Tibial nerve (tissue), 4 donors: ENCODE measurements around the gene GIMAP2. TPM values are rescaled to one million over a fixed set of nuclear protein-coding genes. Genes with fewer than 3 reads are reported as not detected.

ENCODE experiments used
- DNase-seq, 2 donors: peaks; one replicate each; pipeline ENCODE4 v3.0.0-alpha.2; 2019; ENCODE audit warnings: low spot score in 2 of 2
- H3K27ac ChIP-seq, 4 donors: fragments of 200-600 bp; sonication (generic) in 3 of 4; one replicate each; pipeline ENCODE4 v1.5.1; 2017 to 2019; ENCODE audit warnings: mild to moderate bottlenecking in 1 of 4
- H3K27me3 ChIP-seq, 2 donors: fragments of 200-600 bp; sonication (generic) in 1 of 2; one replicate each; pipeline versions ENCODE4 v1.5.1 to v1.6.0; 2017 to 2019
- H3K36me3 ChIP-seq, 3 donors: fragments of 200-600 bp; sonication (generic); one replicate each; pipeline ENCODE4 v1.5.1; 2018 to 2019
- H3K4me1 ChIP-seq, 4 donors: fragments of 200-600 bp; sonication (generic) in 3 of 4; one replicate each; pipeline ENCODE4 v1.5.1; 2017 to 2019
- H3K4me3 ChIP-seq, 4 donors: fragments of 200-600 bp; sonication (generic) in 3 of 4; one replicate each; pipeline ENCODE4 v1.5.1; 2017 to 2019; ENCODE audit warnings: mild to moderate bottlenecking in 1 of 4, moderate library complexity in 1 of 4
- H3K9me3 ChIP-seq, 4 donors: fragments of 200-600 bp; sonication (generic) in 3 of 4; one replicate each; pipeline ENCODE4 v1.5.1; 2017 to 2019
- CTCF ChIP-seq, 5 experiments: fragments of 200-600 bp in 3 of 5; fragments of 450-650 bp in 2 of 5; sonication (generic) in 3 of 5; IDR thresholded peaks; one replicate each; pipeline ENCODE4 v1.5.1; 2016 to 2019; ENCODE audit warnings: antibody characterized with exemption in 5 of 5, mild to moderate bottlenecking in 3 of 5, moderate library complexity in 2 of 5
- EP300 ChIP-seq, 2 donors: sonication (generic); formaldehyde crosslinking; IDR thresholded peaks; one replicate each; pipeline ENCODE4 v1.6.1; 2017; ENCODE audit warnings: antibody characterized with exemption in 2 of 2, mild to moderate bottlenecking in 1 of 2
- POLR2A ChIP-seq, 2 donors: fragments of 450-650 bp; IDR thresholded peaks; one replicate each; pipeline ENCODE4 v1.6.1; 2017; ENCODE audit warnings: antibody characterized with exemption in 2 of 2, mild to moderate bottlenecking in 2 of 2, moderate library complexity in 2 of 2
- WGBS, 2 donors: methylation state at CpG; one replicate each; pipeline ENCODE4 v1.1.5; 2018; 5-methylcytosine and 5-hydroxymethylcytosine counted together
- total RNA-seq, 4 donors: library from RNA; depleted of rRNA; stranded (reverse); fragments of >200 nt; gene quantifications; one replicate each; pipeline ENCODE4 v1.1.0, GENCODE V29; 2016

GIMAP2 gene
- total RNA-seq, 4 donors from 2014 or later, result 6.3 to 22.0 (median 7.8) TPM

DNA sequence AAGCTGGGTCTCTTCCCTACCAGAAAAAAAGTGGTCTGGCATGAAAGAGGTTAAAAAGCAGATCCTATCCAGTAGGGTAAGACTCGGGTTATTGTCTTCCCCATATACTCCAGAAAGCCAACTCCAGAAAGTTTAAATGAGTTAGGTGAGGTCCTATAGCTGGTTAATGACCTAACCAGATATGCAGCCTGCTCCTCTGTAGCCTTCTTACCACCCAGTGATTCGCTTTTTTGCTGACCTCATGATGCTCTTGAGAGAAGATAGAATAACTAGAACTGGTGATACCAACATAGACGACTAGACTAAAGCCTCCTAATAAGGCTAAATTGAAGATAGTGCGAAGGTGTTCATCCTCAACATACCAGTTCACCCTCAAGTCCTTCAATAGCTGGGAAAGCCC lies 30.2 kb downstream of the GIMAP2 start:
- Histone ChIP-seq H3K36me3 (peaks cover 0 to 7% (median 0%) of the 10 kb centered on the region in 3 donors), H3K9me3 (peaks cover 0 to 20% (median 0%) of the 10 kb centered on the region in 4 donors), H3K4me3 (peak overlapping the region in 1 of 4 donors; percentile 50), H3K27ac (peak overlapping the region in 3 of 4 donors; percentile 57 to 75 (median 61)), H3K4me1 (no peaks in the 10 kb centered on the region), H3K27me3 (no peaks in the 10 kb centered on the region)
- no peak for TF ChIP-seq POLR2A (IDR thresholded peaks at IDR 0.05)
- TF ChIP-seq EP300 (IDR thresholded peaks at IDR 0.05), result no peak
- no peak for TF ChIP-seq CTCF (IDR thresholded peaks at IDR 0.05)
- no peak for DNase-seq
- 48 to 55% methylated on average over 4 of the region's 4 CpGs for WGBS, 2 donors

GRCh38 chr7:150716368-150716767 lies 30.9 kb downstream of the GIMAP2 start, which contains the start of gene GIMAP1:
GIMAP1 (plus strand) TSS chr7:150716613; CDS start chr7:150719048, 2,435 bp downstream.
- Histone ChIP-seq H3K27me3 (no peaks in the 10 kb centered on the region), H3K4me3 (peak within 1 kb of the TSS; percentile 24 to 50 (median 36)), H3K9me3 (peaks cover 0 to 20% (median 0%) of the 10 kb centered on the region in 4 donors), H3K36me3 (peaks cover 0 to 7% (median 0%) of the 10 kb centered on the region in 3 donors), H3K4me1 (no peaks in the 10 kb centered on the region), H3K27ac (peak within 1 kb of the TSS; percentile 22 to 75 (median 59))
- DNase-seq, result no peak
- TF ChIP-seq EP300 (IDR thresholded peaks at IDR 0.05), result peak in 1 of 2 donors; percentile 54
- TF ChIP-seq CTCF (IDR thresholded peaks at IDR 0.05), result no peak
- no peak for TF ChIP-seq POLR2A (IDR thresholded peaks at IDR 0.05)
- WGBS, 2 donors, result 32 to 33% methylated on average over 5 of the region's 5 CpGs

DNA sequence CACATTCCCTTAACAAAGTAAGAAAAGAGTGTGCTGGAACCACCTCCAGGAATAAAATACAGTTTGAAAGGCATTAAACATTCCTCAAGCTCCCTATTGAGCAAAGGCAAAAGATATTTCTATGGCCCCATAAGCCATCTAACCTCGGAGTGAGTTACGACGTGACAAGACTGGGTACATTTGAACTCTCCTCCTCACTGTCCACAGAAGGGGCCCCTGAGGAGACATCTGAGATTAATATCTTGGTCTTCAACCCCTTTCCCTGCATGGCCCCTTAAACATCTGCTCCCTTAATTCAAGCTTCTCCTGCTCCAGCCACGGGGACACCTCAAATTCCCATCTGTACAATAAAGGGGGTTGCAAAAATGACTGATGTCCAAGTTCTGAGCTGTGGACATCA lies 31.4 kb downstream of the GIMAP2 start:
- no peak for TF ChIP-seq EP300 (IDR thresholded peaks at IDR 0.05)
- no peak for TF ChIP-seq POLR2A (IDR thresholded peaks at IDR 0.05)
- TF ChIP-seq CTCF (IDR thresholded peaks at IDR 0.05), result no peak
- Histone ChIP-seq H3K4me1 (no peaks in the 10 kb centered on the region), H3K9me3 (peaks cover 0 to 20% (median 0%) of the 10 kb centered on the region in 4 donors), H3K27ac (peak overlapping the region; percentile 22 to 75 (median 58)), H3K36me3 (peaks cover 0 to 7% (median 0%) of the 10 kb centered on the region in 3 donors), H3K27me3 (no peaks in the 10 kb centered on the region), H3K4me3 (peak overlapping the region; percentile 24 to 50 (median 36))
- DNase-seq, result no peak
- 30 to 32% methylated on average over 4 of the region's 4 CpGs for WGBS, 2 donors

DNA sequence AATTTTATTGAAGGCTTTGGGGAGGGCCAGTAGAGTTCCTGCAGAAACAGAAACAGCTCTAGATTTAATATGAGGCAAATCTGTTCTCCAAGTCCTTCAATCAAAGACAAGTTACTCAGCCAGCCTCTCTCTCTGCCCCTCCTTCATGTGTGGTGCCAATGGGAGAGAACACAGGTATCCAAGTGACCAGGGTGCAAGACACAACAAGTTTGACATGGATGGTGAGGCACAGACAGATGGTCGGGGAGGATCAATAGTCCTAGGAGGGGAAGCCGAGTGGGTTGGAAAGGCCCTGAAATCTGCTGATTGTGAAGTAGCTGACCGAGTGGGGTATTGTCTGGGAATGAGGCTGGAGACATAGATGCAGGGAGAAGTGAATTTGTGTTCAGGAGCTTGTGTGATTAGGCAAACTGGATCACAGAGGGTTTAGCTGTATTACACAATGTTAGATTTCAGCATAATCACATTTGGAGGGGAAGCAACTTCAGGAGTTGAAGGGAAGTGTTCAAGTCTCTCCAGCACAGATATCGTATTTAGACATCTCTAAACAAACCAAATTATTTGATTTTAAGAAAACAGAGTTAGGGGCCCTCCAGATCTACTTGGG lies 32.4 kb downstream of the GIMAP2 start:
- H3K36me3 ChIP-seq, result peaks cover 0 to 7% (median 0%) of the 10 kb centered on the region in 3 donors
- no peak for DNase-seq
- 57 to 60% methylated on average over 4 of the region's 4 CpGs for WGBS, 2 donors
- H3K4me1 ChIP-seq, result peaks cover 0 to 9% (median 0%) of the 10 kb centered on the region in 4 donors
- H3K9me3 ChIP-seq, result peaks cover 0 to 15% (median 0%) of the 10 kb centered on the region in 4 donors
- H3K27ac ChIP-seq, result peak overlapping the region in 2 of 4 donors; percentile 43 to 65
- H3K27me3 ChIP-seq, result no peaks in the 10 kb centered on the region
- H3K4me3 ChIP-seq, result peak overlapping the region in 3 of 4 donors; percentile 24 to 50 (median 43)
- peak in 1 of 2 donors; percentile 31 for TF ChIP-seq EP300 (IDR thresholded peaks at IDR 0.05)
- no peak for TF ChIP-seq POLR2A (IDR thresholded peaks at IDR 0.05)
- TF ChIP-seq CTCF (IDR thresholded peaks at IDR 0.05), result no peak

DNA sequence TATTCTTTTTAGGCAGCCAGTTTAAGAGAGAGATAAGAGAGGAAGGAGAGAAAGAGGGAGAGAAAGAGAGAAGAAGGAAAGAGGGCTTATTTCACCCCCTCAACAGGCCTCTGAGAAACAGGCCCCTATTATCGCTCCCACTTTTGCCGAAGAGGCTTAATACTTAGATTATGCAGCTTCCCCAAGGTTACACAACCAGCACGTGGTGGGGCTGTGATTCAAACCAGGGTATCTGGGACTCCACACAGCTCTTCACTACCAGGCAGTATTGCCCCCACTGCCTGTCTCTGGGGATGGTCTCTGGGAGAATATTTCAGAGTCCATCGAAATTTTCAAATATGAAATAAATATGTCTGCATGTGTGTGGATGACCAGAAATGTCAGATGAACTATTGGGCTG lies 33.9 kb downstream of the GIMAP2 start:
- no peak for DNase-seq
- Histone ChIP-seq H3K27me3 (no peaks in the 10 kb centered on the region), H3K4me3 (no peak overlapping the region), H3K36me3 (peaks cover 0 to 7% (median 0%) of the 10 kb centered on the region in 3 donors), H3K27ac (peak overlapping the region in 1 of 4 donors; percentile 65), H3K4me1 (peaks cover 0 to 9% (median 0%) of the 10 kb centered on the region in 4 donors), H3K9me3 (peaks cover 0 to 2% (median 0%) of the 10 kb centered on the region in 4 donors)
- 67 to 80% methylated on average over 4 of the region's 4 CpGs for WGBS, 2 donors
- TF ChIP-seq POLR2A (IDR thresholded peaks at IDR 0.05) (no peak), CTCF (IDR thresholded peaks at IDR 0.05) (no peak), EP300 (IDR thresholded peaks at IDR 0.05) (no peak)
